A549 (cell line): ENCODE measurements around the gene SIX6.

Source experiments
- EP300 ChIP-seq, 2 experiments: fragments of >200 bp; sonication (Bioruptor Twin); formaldehyde crosslinking; IDR thresholded peaks; 2 replicates in 1 of 2; 3 replicates in 1 of 2; pipeline ENCODE4 v1.6.1; 2016 to 2017
- PHF8 ChIP-seq: fragments of 200-600 bp; sonication (generic); IDR thresholded peaks from 2 replicates; pipeline ENCODE4 v1.6.1; 2016; ENCODE audit warnings: low read depth, mild to moderate bottlenecking, antibody characterized with exemption, moderate library complexity, borderline replicate concordance
- POLR2A ChIP-seq: IDR thresholded peaks from 2 replicates; pipeline ENCODE4 v1.6.1; 2012; ENCODE audit warnings: mild to moderate bottlenecking, low read length
- SMC3 ChIP-seq: fragments of >200 bp; sonication (Bioruptor Twin); formaldehyde crosslinking; IDR thresholded peaks from 3 replicates; pipeline ENCODE4 v1.6.1; 2018; ENCODE audit warnings: inconsistent platforms
- TF ChIP-seq, protein P1 (sequence below): fragments of >200 bp; sonication (Bioruptor Twin); formaldehyde crosslinking; IDR thresholded peaks from 3 replicates; pipeline ENCODE4 v1.5.1; 2016

DNA sequence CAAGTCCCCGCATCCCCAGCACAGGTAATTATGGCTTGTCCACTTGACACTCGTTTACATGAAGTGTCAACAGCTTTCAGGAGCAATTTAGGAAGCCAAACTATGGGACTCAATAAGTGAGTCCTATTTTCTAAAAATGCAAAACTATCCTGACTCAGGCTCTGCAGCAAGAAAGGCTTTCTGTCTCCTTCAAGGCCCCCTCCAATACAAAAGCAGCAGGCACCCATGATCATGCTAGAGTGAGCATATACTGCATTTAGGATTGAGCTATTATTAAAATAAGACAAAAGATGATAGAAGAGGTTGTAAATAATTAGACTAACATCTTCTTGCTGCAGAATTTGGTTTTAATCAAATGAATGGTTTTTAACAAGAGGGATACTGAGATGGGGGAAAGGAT is 3.2 kb downstream of the SIX6 start:
- TF ChIP-seq, protein P1, sequence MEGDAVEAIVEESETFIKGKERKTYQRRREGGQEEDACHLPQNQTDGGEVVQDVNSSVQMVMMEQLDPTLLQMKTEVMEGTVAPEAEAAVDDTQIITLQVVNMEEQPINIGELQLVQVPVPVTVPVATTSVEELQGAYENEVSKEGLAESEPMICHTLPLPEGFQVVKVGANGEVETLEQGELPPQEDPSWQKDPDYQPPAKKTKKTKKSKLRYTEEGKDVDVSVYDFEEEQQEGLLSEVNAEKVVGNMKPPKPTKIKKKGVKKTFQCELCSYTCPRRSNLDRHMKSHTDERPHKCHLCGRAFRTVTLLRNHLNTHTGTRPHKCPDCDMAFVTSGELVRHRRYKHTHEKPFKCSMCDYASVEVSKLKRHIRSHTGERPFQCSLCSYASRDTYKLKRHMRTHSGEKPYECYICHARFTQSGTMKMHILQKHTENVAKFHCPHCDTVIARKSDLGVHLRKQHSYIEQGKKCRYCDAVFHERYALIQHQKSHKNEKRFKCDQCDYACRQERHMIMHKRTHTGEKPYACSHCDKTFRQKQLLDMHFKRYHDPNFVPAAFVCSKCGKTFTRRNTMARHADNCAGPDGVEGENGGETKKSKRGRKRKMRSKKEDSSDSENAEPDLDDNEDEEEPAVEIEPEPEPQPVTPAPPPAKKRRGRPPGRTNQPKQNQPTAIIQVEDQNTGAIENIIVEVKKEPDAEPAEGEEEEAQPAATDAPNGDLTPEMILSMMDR = no peak
- TF ChIP-seq PHF8 (no peak), POLR2A (no peak), SMC3 (no peak), EP300 (IDR thresholded peaks at IDR 0.05) (no peak)
